Vagina (tissue), 2 donors: ENCODE data around the gene RANBP17.
"Not testable (repeated sequence)": the region's sequence is repeated elsewhere in the genome, so short reads cannot be mapped to it uniquely, and the experiment has no call there.

Experiments
- POLR2A ChIP-seq, 2 donors: fragments of 450-650 bp; IDR thresholded peaks; one replicate each; pipeline ENCODE4 v1.6.1; 2017; ENCODE audit warnings: antibody characterized with exemption in 2 of 2, mild to moderate bottlenecking in 2 of 2, moderate library complexity in 2 of 2
- TF ChIP-seq, protein P1 (sequence below), 3 experiments: fragments of 450-650 bp in 2 of 3; fragments of 200-600 bp in 1 of 3; sonication (generic) in 1 of 3; IDR thresholded peaks; one replicate each; pipeline ENCODE4 v1.5.1; 2017 to 2019; ENCODE audit warnings: antibody characterized with exemption in 3 of 3, mild to moderate bottlenecking in 2 of 3, moderate library complexity in 2 of 3

GRCh38 chr5:170922331-170922730, 60.5 kb downstream of the RANBP17 start:
- TF ChIP-seq, protein P1, sequence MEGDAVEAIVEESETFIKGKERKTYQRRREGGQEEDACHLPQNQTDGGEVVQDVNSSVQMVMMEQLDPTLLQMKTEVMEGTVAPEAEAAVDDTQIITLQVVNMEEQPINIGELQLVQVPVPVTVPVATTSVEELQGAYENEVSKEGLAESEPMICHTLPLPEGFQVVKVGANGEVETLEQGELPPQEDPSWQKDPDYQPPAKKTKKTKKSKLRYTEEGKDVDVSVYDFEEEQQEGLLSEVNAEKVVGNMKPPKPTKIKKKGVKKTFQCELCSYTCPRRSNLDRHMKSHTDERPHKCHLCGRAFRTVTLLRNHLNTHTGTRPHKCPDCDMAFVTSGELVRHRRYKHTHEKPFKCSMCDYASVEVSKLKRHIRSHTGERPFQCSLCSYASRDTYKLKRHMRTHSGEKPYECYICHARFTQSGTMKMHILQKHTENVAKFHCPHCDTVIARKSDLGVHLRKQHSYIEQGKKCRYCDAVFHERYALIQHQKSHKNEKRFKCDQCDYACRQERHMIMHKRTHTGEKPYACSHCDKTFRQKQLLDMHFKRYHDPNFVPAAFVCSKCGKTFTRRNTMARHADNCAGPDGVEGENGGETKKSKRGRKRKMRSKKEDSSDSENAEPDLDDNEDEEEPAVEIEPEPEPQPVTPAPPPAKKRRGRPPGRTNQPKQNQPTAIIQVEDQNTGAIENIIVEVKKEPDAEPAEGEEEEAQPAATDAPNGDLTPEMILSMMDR (IDR thresholded peaks at IDR 0.05) = not testable (repeated sequence)
- TF ChIP-seq POLR2A (IDR thresholded peaks at IDR 0.05) = not testable (repeated sequence)
